Neural progenitor cell (in vitro differentiated cells): ENCODE measurements around the gene LTBP2.

Experiments used
- CTCF ChIP-seq: fragments of 200-600 bp; sonication (generic); IDR thresholded peaks from 2 replicates; pipeline ENCODE4 v1.5.1; 2017; ENCODE audit warnings: antibody characterized with exemption, mild to moderate bottlenecking
- EZH2 ChIP-seq: fragments of 200-600 bp; sonication (generic); IDR thresholded peaks from 2 replicates; pipeline ENCODE4 v1.6.1; 2017; ENCODE audit warnings: antibody characterized with exemption, mild to moderate bottlenecking, moderate library complexity
- EZH2phosphoT487 ChIP-seq: fragments of 200-600 bp; sonication (generic); IDR thresholded peaks from 2 replicates; pipeline ENCODE4 v1.6.1; 2017; ENCODE audit warnings: antibody characterized with exemption

- TF ChIP-seq CTCF (no peak), EZH2 (no peak), EZH2phosphoT487 (no peak)
Observed at GRCh38 chr14:74601982-74602381, 10.1 kb downstream of the LTBP2 start.
